Kidney tubule cell (primary cell): ENCODE data around the gene PLPPR1.
"Not testable (repeated sequence)": the region's sequence is repeated elsewhere in the genome, so short reads cannot be mapped to it uniquely, and the experiment has no call there.

Experiments used
- DNase-seq: peaks from one replicate; pipeline ENCODE4 v3.0.0-alpha.2; 2018; ENCODE audit warnings: low spot score

The PLPPR1 gene

DNA sequence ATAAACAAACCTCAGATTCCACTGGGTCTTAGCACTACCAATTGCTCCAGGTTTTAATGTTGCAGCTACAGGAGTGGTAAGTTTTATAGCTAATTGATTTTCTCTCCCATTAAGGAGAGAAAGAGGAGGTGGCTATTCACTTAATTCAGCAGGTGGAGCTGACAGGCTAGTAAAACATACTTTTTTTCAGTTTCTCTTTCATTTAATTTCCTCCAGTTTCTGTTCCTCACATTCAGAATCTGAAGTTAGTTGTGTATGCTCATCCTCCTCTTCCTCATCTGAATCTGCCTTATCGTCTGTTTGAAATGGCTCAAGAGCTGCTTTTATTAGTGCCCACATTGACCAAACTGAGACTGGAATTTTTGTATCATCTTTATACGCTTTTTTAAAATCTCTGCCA is 98.0 kb downstream of the PLPPR1 start:
- DNase-seq = no peak

DNA sequence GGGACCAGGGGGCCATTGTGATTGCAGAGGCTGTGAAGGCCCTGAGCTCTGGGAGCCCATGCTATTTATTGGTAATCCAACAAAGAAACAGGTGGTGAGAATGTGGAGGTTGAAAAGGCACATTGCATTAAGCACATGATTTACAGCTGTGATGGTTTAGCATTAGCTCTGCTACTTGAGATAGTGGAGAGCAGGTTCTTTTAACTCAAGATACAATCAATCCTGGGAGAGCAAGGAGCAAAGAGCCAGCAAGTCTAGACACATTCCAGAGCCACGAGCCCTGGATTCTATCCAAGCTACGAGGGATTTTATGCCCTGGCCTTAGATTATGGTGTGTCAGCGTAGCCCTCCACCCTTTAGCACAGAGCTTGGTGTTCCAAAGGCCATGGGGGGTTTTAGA is 98.8 kb downstream of the PLPPR1 start:
- not testable (repeated sequence) for DNase-seq

DNA sequence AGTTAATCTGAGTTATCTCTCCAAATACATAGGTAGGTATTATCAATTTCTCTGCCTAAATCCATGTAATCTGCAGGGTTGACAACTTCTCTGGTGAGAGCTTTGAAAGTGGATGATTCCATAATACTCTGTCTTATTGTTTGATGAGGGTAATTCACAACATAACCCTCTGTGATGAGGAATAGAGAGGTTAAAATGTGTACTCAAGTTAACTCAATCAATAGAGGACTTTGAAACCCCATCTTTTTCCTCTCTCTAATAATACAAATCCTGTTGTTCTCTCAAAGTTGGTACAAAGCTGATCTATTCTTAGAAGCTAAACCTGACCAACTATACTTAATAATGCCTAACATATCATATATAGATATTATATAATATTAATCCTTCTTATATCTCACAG is 100.1 kb downstream of the PLPPR1 start:
- DNase-seq = no peak

DNA sequence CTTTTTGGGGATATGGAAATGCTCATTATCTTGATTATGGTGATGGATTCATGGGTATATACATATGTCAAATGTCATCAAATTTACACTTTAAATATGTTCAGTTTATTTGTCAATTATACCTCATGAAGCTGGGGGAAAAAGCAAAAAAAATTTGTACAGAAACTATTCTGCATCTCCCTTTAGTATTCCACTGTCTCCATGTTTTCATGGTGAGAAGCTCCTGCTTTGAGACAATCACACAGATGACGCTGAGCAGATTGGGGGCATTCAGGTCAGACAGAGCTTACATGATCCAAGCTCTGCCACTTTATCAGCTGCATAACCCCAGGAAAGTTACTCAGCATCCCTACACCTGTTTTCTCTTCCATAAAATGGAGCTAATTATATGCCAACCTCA is 101.5 kb downstream of the PLPPR1 start:
- DNase-seq = no peak

DNA sequence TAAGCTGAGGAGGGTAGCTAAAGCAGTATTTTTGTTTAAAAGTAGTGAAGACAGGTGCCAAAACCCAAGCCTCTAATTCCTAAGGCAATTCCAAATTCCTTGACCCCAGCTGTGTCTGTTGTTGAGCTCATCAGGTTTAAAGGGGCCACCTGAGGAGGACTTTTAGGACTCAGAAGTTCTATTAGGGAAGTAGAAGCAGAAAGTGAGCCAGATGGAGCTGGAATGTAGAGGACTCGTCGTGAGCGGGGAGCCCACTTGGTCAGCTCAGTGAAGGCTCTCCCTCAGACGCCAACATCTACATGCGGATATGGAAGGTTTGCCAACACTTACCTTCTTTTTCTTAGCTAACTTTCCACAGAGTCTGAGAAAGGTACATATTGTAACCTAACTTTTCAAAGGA is 102.8 kb downstream of the PLPPR1 start:
- no peak for DNase-seq

DNA sequence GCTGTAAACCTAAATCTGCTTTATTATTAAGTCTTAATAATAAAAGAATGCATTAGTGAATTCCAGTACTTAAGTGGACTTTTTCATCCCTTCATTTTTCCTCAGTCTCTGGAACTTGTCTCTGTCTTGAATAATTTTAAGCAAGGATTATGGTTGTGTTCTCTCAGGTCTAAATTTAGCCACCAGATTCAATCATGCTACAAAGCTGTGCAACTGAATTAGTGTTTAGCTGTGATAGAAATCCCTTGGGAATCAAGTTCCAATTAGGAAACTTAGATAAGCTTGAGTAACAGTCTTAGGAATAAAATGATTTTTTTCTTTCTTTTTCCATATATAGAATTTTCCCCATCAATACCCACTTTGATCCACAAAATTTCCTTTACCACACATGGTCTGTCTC is 104.3 kb downstream of the PLPPR1 start:
- DNase-seq = no peak

DNA sequence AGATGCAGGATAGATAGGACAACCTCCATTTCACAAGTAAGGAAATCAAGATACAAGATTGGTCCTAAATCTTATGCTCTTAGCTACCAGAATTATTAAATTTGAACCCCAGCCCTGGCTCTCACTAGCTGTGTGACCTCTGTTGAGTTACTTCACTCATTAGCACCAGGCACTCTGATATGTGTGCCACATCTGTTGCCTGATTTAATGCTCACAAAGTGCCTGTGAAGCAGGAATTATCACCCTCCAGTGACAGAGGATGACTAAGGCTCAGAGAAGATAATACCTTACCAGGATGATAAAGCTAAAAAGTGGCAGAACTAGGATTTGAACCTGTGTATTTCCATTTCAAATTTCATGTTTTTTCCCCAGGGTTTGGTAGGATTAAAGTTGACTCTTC is 110.0 kb downstream of the PLPPR1 start:
- DNase-seq = no peak

DNA sequence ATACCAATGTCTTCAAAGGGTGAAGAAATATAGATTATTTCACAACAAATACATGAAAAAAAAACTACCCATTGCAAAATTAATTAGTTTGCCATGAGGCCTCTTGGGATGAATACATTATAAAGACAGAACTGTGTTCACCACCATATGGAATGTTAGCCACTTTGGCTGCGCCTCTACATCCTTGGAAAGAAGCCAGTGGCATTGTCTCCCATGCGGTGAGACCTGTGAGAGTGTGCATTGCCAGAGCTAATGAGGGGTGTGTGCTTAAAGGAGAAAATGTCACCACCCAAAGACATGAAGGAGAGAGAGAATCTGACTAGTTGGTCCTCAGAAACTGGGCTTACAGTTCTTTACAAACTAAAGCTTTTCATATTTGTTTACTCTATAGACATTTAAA is 110.6 kb downstream of the PLPPR1 start:
- DNase-seq = no peak

DNA sequence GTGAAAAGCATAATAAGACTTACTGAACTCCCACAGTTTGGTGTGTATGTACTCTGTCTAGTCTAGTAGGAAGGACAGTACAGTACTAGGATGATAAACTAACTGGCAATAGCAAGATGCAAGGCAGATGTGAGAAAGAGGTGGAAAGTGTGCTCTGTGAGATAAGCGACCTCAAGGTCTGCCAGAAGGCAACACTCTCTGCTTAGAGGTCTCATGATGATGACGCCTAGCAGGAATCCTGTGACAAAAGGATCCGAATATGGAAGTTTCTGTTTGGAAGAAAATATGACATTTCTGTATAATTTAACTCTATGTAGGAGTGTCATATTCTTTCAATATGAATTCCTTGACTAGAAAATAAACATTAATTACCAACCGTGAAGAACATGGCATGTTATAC is 112.2 kb downstream of the PLPPR1 start:
- DNase-seq = no peak

DNA sequence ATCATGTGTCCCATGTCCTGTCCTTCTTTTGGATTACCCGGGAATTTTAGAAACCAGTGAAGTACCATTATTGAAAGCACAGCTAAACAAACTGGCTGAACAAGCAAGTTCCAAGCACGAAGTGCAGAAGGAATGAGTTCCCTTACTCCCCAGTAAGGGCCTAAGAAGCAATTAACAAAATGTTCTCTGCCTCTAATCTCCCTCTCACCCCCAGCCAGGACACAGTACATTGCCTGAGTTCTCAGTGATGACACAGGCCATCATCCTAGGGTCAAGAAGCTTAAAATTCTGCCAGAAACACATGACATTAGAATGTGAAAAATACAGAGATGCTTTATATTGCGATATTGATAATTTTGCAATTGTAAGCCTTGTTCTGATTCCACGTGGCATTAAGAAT is 118.0 kb downstream of the PLPPR1 start:
- DNase-seq = no peak

DNA sequence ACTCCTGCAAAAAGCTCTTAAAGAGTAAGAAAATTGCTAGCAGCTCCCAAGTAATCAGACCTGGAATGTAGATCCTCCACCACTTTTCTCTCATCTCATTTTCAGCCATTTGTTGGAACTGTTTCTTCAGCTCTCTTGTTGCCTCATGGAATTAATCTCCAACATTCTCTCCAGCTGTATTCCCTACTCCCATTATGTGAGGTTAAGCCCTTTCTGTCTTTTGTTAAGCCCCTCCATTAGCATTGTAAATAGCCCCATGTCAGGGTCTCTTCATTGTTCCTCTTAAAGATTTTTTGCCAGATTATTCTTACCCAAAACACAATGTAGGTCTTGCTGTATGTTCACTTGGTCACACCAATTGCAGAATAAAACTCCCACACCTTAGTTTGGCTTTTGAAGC is 119.8 kb downstream of the PLPPR1 start:
- DNase-seq = no peak

DNA sequence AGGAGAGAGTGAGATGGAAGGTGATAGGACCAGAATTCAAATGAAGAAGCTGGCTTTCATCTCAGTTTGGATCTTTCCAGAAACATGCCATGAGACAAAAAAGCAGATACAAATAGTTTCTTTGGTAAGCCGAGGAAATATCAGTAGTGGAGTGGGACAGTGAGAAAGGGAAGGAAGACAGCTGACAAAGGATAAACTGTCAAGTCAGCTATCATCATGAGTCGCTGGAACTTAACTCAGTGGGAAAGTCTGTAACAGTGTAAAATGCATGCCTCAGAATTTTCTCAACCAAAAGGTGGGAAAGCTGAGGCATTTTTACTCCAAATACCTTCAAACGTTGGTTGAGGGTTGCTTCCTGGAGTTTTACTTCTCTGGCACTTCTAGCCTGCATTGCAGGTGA is 129.8 kb downstream of the PLPPR1 start:
- DNase-seq = no peak

DNA sequence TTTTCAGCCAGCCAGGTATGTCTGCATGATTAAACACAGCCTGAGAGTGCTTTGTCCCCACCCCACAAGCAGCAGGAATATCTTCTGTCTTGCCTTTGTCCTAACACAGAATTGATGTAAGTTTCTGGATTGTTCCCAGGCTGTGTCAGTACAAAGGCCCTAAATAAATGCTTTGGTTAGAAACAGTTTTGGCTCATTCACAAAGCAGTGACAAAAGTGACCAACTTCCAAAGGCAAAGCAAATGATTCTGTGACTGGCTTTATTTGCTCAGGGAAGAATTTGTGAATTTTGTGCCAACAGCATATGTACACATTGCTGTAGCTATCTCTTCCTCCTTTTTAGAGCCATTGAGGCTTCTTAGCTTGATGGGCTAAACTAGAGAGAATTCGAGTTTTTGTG is 133.7 kb downstream of the PLPPR1 start:
- no peak for DNase-seq

DNA sequence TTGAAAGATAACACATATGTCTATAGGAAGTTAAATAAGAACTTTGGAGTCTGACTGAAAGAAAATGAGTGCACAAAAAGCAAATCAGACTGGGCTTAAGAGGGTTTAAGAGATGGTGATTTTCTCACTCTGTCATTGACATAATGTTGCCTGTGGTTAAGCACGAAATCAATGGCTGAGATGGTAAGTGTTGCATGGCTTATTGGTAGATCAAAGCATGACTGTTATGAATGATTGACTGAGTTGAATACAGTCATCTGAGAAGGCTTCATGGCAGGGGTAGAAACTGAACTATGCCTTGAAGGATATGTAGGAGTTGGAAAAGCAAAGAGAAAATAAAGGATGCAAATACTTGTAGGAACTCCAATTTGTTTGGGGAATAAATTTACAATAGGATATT is 136.6 kb downstream of the PLPPR1 start:
- peak; percentile 9 for DNase-seq

DNA sequence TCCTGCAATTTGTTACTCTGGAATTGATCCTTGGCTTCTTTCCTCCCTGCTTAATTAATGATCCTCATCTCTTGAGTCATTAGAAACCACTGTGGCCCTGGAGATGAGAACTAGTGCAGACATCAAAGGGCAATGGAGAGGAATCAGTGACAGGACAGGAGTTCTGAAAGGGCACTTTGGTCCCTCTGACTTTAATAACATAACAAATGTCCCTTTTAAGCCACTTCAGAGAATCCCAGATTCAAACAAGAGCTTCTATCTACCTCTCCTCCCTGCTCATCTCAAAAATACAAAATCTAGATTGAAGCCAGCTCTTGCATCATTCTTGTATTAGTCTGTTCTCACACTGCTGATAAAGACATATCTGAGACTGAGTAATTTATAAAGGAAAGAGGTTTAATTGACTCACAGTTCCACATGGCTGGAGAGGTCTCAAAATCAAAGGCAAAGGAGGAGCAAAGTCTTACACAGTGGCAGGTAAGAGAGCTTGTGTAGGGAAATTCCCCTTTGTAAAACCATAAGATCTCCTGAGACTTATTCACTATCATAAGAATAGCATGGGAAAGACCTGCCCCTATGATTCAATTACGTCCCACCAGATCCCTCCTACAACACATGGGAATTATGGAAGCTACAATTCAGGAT is 139.1 kb downstream of the PLPPR1 start:
- DNase-seq = peak; percentile 86

DNA sequence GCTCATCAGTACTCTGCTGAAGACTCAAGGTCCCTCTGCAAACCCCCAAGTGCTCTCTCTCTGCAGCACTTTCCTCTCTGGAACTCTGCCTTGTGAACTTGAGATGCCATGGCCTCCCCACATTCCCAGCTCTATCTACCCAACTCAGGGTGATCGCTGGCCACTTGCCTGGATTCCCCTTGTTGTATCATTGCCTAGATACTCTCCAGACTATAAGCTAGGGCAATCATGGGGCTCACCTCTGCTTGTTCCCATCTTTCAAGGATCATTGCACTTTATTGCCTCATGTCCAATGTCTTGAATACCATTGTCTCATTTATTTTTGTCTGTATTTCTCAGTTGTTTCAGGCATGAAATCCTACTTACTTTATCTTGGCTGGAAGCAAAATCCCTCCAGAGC is 144.1 kb downstream of the PLPPR1 start:
- DNase-seq = peak; percentile 49

DNA sequence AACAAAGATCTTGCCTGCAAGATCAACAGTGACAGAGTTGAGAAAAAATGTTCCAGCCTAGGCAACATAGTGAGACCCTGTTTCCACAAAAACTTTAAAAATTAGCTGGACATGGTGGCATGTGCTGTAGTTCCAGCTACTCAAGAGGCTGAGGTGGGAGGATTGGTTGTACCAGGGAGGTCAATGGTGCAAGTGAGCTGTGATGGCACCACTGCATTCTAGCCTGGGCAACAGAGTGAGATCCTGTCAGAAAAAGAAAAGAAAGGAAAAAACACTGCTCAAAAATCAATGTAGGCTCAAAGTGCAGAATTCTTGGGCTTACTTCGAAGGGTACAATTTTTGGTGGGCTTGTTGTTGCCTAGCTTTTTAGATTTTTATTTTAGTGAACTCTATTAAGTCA is 145.4 kb downstream of the PLPPR1 start:
- no peak for DNase-seq

DNA sequence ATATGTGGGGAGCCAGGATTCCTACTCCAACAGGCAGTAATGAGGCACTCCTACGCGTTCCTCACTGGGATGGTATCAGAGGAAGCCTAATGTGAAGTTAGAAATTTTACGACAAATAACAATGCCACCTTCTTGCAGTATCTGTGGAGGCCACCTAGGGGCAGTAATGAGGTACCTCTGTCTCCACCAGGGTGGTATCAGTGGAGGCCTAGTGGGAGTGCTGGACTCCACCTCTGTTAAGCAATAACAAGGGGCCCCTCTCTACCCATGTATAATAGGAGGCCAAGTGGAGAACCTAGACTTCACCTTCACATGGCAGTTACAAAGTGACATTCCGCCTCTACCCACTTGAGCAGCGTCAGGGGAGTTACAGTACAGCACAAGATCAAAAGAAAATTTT is 147.9 kb downstream of the PLPPR1 start:
- DNase-seq = no peak

DNA sequence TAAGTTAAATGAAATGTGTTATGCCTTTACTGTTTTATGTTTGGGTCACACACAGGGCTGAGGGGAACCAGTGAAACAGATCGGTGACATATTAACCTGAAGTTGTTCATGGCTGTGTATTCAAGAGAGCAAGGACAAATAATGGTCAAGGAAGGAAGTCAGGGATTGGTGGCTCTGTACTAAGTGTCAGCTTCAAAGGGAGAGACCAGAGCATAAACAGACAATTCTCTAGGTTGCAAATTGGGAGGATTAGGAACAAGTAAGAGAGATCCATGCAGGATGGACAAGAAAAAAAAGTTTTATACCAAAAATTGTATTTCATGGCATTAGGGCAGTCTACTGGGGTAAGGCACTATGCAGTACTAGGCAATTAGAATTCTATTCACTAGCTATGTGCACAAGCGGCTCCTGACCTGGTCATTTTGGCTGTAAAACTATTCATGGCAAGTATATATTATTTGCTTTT is 156.3 kb downstream of the PLPPR1 start:
- peak; percentile 43 for DNase-seq

DNA sequence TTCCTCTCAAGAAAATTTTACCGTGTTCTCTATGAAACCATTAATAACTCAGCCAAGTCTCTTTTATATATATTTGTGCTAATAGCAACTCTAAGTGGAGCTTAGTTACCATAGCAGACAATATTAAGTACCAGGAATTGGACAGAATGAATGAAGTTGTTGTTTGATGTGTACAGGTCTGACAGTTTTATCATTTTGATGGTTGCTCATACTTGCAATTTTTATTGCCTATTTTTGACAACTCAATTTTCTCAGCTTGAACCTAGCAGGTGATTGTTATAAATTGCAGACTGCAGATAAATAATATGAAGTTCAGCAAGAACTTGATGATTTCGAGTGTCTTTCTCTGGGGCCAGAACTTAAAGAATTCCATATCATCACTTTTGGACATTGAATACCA is 163.2 kb downstream of the PLPPR1 start:
- DNase-seq = no peak

DNA sequence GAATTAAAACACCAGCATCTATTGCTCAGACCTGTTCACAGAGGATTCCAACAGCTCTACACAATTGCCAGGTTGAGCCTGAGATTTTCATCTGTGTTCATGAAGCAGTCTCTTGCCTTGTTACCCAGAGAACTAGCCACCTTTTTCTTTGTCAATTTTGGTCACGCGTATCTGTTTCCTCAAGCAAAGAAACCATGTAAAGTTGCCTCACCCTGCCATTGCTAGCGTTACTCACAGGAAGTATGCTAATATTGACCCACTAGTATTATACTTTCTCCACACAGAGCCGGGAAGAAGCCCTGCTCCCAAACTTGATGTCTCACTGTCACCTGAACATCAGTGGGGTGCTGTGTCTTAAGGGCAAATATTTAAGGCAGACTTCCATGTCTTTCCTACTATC is 168.5 kb downstream of the PLPPR1 start:
- peak; percentile 7 for DNase-seq

DNA sequence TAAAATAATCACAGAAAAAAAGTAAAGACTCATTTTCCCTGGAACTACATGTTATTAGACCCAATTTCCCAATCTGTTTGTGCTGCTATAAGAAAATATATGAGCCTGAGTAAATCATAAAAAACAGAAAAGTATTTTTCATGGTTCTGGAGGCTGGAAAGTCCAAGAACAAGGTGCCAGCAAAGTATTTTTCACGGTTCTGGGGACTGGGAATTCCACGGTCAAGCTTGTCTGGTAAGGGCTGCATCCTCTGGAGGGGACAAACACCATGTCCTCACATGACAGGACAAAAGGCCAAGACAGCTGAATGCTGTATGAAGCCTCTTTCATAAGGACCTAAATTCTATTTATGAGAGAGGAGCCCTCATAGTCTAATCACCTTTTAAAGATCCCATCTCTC is 172.3 kb downstream of the PLPPR1 start:
- no peak for DNase-seq

DNA sequence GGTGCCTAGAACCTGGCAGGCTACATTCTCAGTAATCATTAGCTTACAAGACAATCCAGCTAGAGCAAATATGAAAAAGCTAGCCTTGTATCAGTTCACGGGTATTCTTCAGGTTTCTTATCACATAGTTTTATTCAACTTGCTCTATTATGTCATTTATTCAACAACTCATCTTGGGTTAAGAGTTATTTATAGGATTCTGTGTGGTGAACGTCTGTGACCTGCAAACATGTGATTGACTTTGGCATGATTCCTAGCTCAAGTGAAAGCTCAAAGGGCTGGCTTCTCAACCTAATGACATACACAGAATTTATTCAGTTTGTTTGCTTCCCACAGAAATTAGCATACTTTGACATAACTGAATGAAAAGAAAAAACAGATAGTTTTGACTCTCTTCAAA is 173.1 kb downstream of the PLPPR1 start:
- DNase-seq = peak; percentile 31

DNA sequence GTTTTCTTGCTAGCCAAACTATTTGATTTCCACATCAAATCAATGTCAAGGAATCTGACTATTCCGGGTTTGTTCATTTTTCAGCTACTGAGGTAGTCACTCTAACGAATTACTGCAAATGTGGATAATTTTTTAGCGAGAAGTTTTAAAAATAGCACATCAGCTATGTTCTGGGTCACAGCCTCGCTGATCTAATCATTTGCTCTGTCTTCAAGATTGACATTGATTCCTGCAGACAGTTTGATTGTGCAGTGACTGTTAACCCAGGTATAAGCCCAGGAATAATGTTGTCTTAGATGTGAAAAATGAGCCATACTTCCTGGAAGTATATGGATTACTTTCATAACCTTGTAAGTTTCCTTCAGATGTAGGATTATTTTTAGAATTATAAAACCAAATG is 181.1 kb downstream of the PLPPR1 start:
- no peak for DNase-seq

DNA sequence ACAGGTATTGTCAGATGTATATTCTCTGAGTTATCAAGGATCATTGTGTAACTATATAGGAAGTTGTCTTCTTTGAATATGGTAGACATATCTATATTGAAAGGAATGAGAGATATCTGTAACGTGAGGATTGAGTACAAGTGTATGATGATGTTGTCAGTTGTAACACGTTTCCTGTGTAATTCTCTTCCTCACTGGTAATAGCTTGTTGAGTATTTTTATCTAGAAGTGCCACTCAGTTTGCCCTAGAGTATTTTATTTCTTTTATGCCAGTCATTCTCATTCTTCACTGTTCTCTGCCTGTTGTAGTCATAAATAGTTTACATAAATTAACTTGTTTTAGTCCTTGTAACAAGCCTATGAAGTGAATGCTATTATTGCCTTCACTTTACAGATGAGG is 184.1 kb downstream of the PLPPR1 start:
- DNase-seq = no peak
